ENCODE data around the gene PYHIN1. TPM values are rescaled to one million over a fixed set of nuclear protein-coding genes. Genes with fewer than 3 reads are reported as not detected.

Gene PYHIN1
- total and polyA plus RNA-seq, 12 donors, result 0.07 to 3.1 (median 0.33) TPM; not detected in 7

DNA sequence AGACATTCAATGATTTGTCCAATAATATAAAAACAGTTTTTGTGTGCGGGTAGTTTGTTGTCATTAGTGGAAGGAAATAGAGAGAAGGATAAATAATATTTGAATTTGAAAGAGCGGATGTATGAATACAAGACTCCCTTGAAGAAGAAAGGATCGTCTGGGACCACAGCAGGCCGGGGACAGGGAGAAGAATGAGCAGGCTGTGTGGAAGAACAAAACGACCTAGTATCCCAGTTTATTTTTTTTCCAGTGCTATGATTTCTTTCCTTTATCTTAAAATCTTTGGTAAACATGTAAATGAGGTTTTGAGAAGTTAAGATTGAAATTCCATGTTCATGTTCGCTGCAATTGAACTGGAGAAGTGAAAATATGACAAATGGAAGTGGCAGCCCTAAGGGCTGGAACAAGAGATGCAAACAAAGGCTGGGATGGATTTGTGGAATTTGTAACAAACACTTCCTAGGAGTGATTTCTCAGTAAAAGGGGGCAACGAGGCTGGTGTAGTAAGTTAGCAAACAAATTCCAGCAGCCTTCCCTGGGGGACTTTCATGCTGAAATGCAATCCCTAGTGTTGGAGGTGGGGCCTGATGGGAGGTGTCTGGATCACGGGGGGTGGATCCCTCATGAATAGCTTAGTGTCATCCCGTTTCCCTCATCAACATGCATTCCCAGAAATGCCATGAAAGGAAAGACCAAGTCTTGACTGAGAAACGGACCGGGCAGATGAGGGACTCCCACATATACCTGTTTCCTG is 68.1 kb downstream of the PYHIN1 start:
- WGBS, 2 donors, result 13 to 16% methylated on average over 11 of the region's 11 CpGs

DNA sequence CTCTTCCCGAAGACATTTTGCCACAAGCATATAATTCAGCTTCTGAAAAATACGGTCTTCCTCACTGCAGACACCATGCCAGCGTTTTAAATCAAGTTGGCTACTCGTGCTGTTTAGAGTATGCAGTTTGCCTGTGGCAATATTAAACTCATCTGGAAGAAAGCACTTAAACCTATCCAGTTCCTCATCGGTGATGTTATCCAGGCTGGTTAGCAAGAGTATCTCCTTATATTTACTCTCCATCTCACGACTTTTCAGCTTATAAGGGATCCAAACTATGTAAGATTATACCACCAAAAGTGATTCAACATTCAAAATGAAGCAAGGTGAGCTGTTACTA is 68.7 kb downstream of the PYHIN1 start:
- TF ChIP-seq, protein P1, sequence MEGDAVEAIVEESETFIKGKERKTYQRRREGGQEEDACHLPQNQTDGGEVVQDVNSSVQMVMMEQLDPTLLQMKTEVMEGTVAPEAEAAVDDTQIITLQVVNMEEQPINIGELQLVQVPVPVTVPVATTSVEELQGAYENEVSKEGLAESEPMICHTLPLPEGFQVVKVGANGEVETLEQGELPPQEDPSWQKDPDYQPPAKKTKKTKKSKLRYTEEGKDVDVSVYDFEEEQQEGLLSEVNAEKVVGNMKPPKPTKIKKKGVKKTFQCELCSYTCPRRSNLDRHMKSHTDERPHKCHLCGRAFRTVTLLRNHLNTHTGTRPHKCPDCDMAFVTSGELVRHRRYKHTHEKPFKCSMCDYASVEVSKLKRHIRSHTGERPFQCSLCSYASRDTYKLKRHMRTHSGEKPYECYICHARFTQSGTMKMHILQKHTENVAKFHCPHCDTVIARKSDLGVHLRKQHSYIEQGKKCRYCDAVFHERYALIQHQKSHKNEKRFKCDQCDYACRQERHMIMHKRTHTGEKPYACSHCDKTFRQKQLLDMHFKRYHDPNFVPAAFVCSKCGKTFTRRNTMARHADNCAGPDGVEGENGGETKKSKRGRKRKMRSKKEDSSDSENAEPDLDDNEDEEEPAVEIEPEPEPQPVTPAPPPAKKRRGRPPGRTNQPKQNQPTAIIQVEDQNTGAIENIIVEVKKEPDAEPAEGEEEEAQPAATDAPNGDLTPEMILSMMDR (IDR thresholded peaks at IDR 0.05), result no peak
- Histone ChIP-seq H3K4me3 (peak overlapping the region in 9 of 10 donors; percentile 16 to 65 (median 53)), H3K9me3 (peaks cover 0 to 4% (median 0%) of the 10 kb centered on the region in 11 donors), H3K27ac (peak overlapping the region; percentile 52 to 95 (median 86)), H3K4me1 (peaks cover under 1 to 47% (median 19%) of the 10 kb centered on the region in 9 donors), H3K36me3 (no peaks in the 10 kb centered on the region), H3K27me3 (no peaks in the 10 kb centered on the region)
- intact Hi-C loops (cut with DNase I), result loop anchor here in 1 of 10 donors (10.0 kb wide), 1 partner anchor 1035 kb away; no protein-coding TSS in a partner anchor
- DNase-seq, result no peak
- peak in 5 of 8 donors; percentile 23 to 41 (median 26) for ATAC-seq
- WGBS, 2 donors, result 14% methylated on average over 6 of the region's 6 CpGs

More for the DNA sequence above, 68.1 kb downstream of the PYHIN1 start:
- peak; percentile 48 to 91 for DNase-seq
- H3K9me3 ChIP-seq, result peaks cover 0 to 7% (median 0%) of the 10 kb centered on the region in 11 donors
- intact Hi-C loops (cut with DNase I), result loop anchor here in 8 of 10 donors (2.0 to 10.0 kb wide), 9 partner anchors 73 to 1037 kb away; no protein-coding TSS in a partner anchor
- TF ChIP-seq, protein P1 (IDR thresholded peaks at IDR 0.05), result no peak
- H3K4me1 ChIP-seq, result peaks cover 0 to 41% (median 16%) of the 10 kb centered on the region in 9 donors
- H3K36me3 ChIP-seq, result no peaks in the 10 kb centered on the region
- peak; percentile 90 to 97 (median 94) for ATAC-seq
- H3K27me3 ChIP-seq, result no peaks in the 10 kb centered on the region
- H3K27ac ChIP-seq, result peak overlapping the region; percentile 52 to 95 (median 86)
- peak overlapping the region in 9 of 10 donors; percentile 16 to 65 (median 53) for H3K4me3 ChIP-seq

DNA sequence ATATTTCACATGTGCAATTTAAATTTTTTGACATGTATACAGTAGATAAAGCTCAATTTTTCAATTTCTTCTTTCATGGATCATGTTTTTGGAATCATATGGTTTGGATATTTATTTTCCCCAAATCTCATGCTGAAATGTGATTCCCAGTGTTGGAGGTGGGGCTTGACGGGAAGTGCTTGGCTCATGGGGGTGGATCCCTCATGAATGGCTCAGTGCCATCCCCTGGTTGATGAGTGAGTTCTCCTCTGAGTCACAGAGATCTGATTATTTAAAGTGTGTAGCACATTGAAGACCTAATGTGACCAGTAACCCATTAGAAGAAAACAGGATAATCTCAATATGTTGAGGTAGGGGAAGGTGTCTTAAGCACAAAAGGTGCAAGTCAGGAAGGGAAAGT is 69.3 kb downstream of the PYHIN1 start:
- H3K4me3 ChIP-seq, result peak overlapping the region in 9 of 10 donors; percentile 16 to 65 (median 53)
- ATAC-seq (peak; percentile 78 to 89 (median 86)), DNase-seq (peak; percentile 71 to 90)
- no peaks in the 10 kb centered on the region for H3K36me3 ChIP-seq
- H3K4me1 ChIP-seq, result peaks cover 3 to 52% (median 25%) of the 10 kb centered on the region in 9 donors
- H3K27ac ChIP-seq, result peak overlapping the region; percentile 52 to 95 (median 86)
- 11 to 30% methylated on average over 1 of the region's 1 CpG for WGBS, 2 donors
- intact Hi-C loops (cut with DNase I), result loop anchor here in 1 of 10 donors (10.0 kb wide), 1 partner anchor 1036 kb away; no protein-coding TSS in a partner anchor
- TF ChIP-seq, protein P1 (IDR thresholded peaks at IDR 0.05), result no peak
- no peaks in the 10 kb centered on the region for H3K9me3 ChIP-seq
- H3K27me3 ChIP-seq, result no peaks in the 10 kb centered on the region

DNA sequence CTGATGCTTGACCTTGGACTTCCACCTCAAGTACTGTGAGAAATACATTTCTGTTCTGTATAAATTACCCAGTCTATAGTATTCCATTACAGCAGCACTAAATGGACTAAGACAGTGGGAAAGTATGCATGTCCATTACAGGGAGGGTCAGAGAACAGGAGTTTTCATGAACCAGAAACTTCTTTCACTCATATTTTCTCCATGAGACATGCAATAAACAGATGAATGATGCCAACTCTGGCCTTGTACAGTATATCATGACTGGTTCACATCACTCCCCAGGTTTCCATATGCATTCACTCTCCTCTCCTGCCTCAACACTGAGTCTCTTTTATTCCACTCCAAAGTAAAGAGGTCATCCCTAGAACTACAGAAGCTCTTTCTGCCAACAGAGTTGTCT is 73.8 kb downstream of the PYHIN1 start:
- intact Hi-C loops (cut with DNase I), result loop anchor here in 1 of 10 donors (10.0 kb wide), 1 partner anchor 1040 kb away; no protein-coding TSS in a partner anchor

More for the DNA sequence above, 73.8 kb downstream of the PYHIN1 start:
- TF ChIP-seq, protein P1 (IDR thresholded peaks at IDR 0.05), result no peak
- Histone ChIP-seq H3K4me1 (peaks cover 3 to 78% (median 37%) of the 10 kb centered on the region in 9 donors), H3K36me3 (no peaks in the 10 kb centered on the region), H3K4me3 (peak overlapping the region in 2 of 10 donors; percentile 23 to 45), H3K27me3 (no peaks in the 10 kb centered on the region), H3K27ac (peak overlapping the region in 9 of 10 donors; percentile 34 to 96 (median 77)), H3K9me3 (no peaks in the 10 kb centered on the region)
- DNase-seq (no peak), ATAC-seq (peak in 1 of 8 donors; percentile 4)

Measured in heart right ventricle (tissue), 16 donors.